ENCODE data around the gene NEIL3. TPM values are rescaled to one million over a fixed set of nuclear protein-coding genes. Genes with fewer than 3 reads are reported as not detected.
A peak's percentile ranks its signal among the peaks of the same experiment; 100 is the strongest.

The NEIL3 gene, protein sequence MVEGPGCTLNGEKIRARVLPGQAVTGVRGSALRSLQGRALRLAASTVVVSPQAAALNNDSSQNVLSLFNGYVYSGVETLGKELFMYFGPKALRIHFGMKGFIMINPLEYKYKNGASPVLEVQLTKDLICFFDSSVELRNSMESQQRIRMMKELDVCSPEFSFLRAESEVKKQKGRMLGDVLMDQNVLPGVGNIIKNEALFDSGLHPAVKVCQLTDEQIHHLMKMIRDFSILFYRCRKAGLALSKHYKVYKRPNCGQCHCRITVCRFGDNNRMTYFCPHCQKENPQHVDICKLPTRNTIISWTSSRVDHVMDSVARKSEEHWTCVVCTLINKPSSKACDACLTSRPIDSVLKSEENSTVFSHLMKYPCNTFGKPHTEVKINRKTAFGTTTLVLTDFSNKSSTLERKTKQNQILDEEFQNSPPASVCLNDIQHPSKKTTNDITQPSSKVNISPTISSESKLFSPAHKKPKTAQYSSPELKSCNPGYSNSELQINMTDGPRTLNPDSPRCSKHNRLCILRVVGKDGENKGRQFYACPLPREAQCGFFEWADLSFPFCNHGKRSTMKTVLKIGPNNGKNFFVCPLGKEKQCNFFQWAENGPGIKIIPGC
- 4.8 TPM for polyA plus RNA-seq (2012; ENCODE audit: missing spikeins)

DNA sequence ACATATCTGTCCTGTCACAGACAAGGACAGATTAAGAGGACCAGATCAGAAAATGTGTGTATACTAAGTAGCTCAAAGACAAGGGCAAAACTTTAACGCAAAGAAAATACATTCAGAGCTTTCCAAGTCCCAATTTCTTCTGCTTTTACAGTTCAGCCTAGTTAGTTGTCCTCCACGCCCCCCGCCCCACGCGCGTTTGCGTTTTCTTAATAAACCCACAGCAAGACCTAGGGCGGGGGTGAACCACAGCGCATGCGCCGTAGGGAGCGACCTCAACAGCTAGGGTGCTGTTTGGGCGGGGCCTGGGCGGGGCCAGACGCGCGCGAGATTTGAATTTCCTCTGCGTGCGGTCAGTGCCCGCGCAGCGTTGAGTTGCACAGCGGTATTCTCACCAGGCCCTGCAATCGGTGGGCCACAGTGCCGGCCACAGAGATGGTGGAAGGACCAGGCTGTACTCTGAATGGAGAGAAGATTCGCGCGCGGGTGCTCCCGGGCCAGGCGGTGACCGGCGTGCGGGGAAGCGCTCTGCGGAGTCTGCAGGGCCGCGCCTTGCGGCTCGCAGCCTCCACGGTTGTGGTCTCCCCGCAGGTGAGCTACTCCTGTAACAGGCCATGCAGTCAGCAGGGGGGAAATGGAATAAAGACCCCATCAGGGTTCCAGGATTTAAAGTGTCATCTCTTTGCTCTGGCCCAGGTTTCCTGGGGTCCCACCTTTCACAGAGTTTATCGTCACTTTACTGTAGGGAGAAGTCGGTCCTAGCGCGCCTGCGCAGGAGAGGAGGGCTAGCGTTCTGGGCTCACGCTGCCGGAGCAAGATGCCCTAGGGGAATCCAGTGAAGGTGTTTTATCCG is at the start of gene NEIL3:
Gene NEIL3 (plus strand): TSS at position 353 of the 850 bp plus-strand sequence. CDS start 80 bp downstream, at position 433.
- DNase-seq (ENCODE audit: insufficient read length) (peak; percentile 70), FAIRE-seq (peak; percentile 96)
- TF ChIP-seq TAF1 (IDR thresholded peaks at IDR 0.05; ENCODE audit: borderline replicate concordance, low read depth, low read length) (peak; percentile 39; the same call in 1 of the 2 replicates), POLR2AphosphoS5 (IDR thresholded peaks at IDR 0.05; ENCODE audit: low read depth, low read length) (no peak), POLR2A (IDR thresholded peaks at IDR 0.05; ENCODE audit: low read depth, low read length) (peak; percentile 74; the same call in 1 of the 2 replicates)

DNA sequence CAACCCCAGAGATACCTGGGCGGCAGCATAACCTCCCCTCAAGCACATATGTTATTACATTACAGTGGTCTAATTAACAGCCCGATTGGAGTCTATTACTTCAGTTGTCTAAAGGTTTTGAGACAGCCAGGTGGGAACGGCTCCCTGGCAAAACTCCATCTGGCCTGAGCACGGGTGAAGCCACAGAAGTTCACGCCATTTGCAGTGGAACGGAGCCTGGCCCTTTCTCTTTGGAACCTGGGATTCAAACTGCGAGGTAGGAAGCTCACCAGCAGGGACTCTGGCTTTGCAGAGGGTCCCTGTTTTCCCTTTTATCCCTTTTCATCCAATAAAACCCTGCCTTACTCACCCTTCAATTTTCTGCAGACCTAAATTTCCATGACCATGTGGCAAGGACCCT is 45.9 kb upstream of the NEIL3 start:
- TF ChIP-seq TAF1 (IDR thresholded peaks at IDR 0.05; ENCODE audit: borderline replicate concordance, low read depth, low read length) (no peak), POLR2AphosphoS5 (IDR thresholded peaks at IDR 0.05; ENCODE audit: low read depth, low read length) (no peak), POLR2A (IDR thresholded peaks at IDR 0.05; ENCODE audit: low read depth, low read length) (no peak)
- FAIRE-seq (no peak), DNase-seq (ENCODE audit: insufficient read length) (no peak)

DNA sequence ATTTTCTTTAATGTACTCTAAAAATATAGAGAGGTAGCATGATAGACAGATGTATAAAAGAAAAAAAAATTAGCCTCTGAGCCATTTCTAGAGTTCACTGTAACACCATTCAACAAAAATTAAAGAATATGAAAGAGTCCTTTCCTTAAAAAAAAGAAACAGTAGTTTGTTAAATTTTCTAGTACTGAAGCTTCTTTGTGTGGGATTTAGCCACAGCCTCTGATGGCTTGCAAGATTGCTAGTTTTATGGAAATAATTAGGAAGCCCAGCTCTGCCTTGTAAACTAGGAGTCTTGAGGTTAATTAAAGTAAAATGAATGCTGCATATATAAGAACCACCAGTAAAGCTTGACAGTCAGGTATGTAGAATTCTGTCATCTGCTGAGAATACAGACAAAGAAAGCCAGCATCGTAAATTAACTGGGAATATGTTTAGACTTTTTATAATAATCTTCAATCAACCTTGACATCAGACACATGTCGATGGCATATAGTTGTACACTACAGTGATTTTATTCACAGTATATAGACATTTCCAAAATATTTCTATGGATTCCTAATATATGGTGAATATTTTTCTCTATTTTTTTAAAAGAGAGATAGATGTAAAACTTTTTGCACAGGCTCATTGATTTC is 44.8 kb upstream of the NEIL3 start:
- DNase-seq (ENCODE audit: insufficient read length) = no peak
- no peak for FAIRE-seq
- TF ChIP-seq POLR2A (IDR thresholded peaks at IDR 0.05; ENCODE audit: low read depth, low read length) (no peak), TAF1 (IDR thresholded peaks at IDR 0.05; ENCODE audit: borderline replicate concordance, low read depth, low read length) (no peak), POLR2AphosphoS5 (IDR thresholded peaks at IDR 0.05; ENCODE audit: low read depth, low read length) (no peak)

- FAIRE-seq = no peak
- TF ChIP-seq POLR2A (IDR thresholded peaks at IDR 0.05; ENCODE audit: low read depth, low read length) = no peak
- TF ChIP-seq POLR2AphosphoS5 (IDR thresholded peaks at IDR 0.05; ENCODE audit: low read depth, low read length) = no peak
- TF ChIP-seq TAF1 (IDR thresholded peaks at IDR 0.05; ENCODE audit: borderline replicate concordance, low read depth, low read length) = no peak
- DNase-seq (ENCODE audit: insufficient read length) = no peak
These were observed 43.9 kb upstream of the NEIL3 start for GRCh38 chr4:177265729-177266128.

- no peak for DNase-seq (ENCODE audit: insufficient read length)
- no peak for FAIRE-seq
- TF ChIP-seq TAF1 (IDR thresholded peaks at IDR 0.05; ENCODE audit: borderline replicate concordance, low read depth, low read length) = no peak
These were observed 43.2 kb upstream of the NEIL3 start for GRCh38 chr4:177266506-177266905.

- no peak for DNase-seq (ENCODE audit: insufficient read length)
These were observed 41.8 kb upstream of the NEIL3 start for GRCh38 chr4:177267911-177268310.

GRCh38 chr4:177271091-177271490 is 38.6 kb upstream of the NEIL3 start:
- TF ChIP-seq POLR2AphosphoS5 (IDR thresholded peaks at IDR 0.05; ENCODE audit: low read depth, low read length) = no peak
- TF ChIP-seq TAF1 (IDR thresholded peaks at IDR 0.05; ENCODE audit: borderline replicate concordance, low read depth, low read length) = no peak
- TF ChIP-seq POLR2A (IDR thresholded peaks at IDR 0.05; ENCODE audit: low read depth, low read length) = no peak
- DNase-seq (ENCODE audit: insufficient read length) = no peak
- no peak for FAIRE-seq

More at GRCh38 chr4:177267911-177268310, 41.8 kb upstream of the NEIL3 start:
- no peak for FAIRE-seq
- TF ChIP-seq POLR2AphosphoS5 (IDR thresholded peaks at IDR 0.05; ENCODE audit: low read depth, low read length) (no peak), POLR2A (IDR thresholded peaks at IDR 0.05; ENCODE audit: low read depth, low read length) (no peak), TAF1 (IDR thresholded peaks at IDR 0.05; ENCODE audit: borderline replicate concordance, low read depth, low read length) (no peak)

GRCh38 chr4:177271915-177272766 is 37.5 kb upstream of the NEIL3 start:
- no peak for TF ChIP-seq TAF1 (IDR thresholded peaks at IDR 0.05; ENCODE audit: borderline replicate concordance, low read depth, low read length)
- no peak for TF ChIP-seq POLR2A (IDR thresholded peaks at IDR 0.05; ENCODE audit: low read depth, low read length)
- no peak for TF ChIP-seq POLR2AphosphoS5 (IDR thresholded peaks at IDR 0.05; ENCODE audit: low read depth, low read length)
- FAIRE-seq (no peak), DNase-seq (ENCODE audit: insufficient read length) (no peak)

- FAIRE-seq (no peak), DNase-seq (ENCODE audit: insufficient read length) (no peak)
- TF ChIP-seq TAF1 (IDR thresholded peaks at IDR 0.05; ENCODE audit: borderline replicate concordance, low read depth, low read length) (no peak), POLR2AphosphoS5 (IDR thresholded peaks at IDR 0.05; ENCODE audit: low read depth, low read length) (no peak), POLR2A (IDR thresholded peaks at IDR 0.05; ENCODE audit: low read depth, low read length) (no peak)
These were observed 33.7 kb upstream of the NEIL3 start for GRCh38 chr4:177275999-177276398.

- no peak for TF ChIP-seq POLR2AphosphoS5 (IDR thresholded peaks at IDR 0.05; ENCODE audit: low read depth, low read length)
- no peak for TF ChIP-seq POLR2A (IDR thresholded peaks at IDR 0.05; ENCODE audit: low read depth, low read length)
- no peak for TF ChIP-seq TAF1 (IDR thresholded peaks at IDR 0.05; ENCODE audit: borderline replicate concordance, low read depth, low read length)
- no peak for FAIRE-seq
- DNase-seq (ENCODE audit: insufficient read length) = no peak
These were observed 28.2 kb upstream of the NEIL3 start for GRCh38 chr4:177281351-177281909.
